ENCODE results near the gene FMNL3. TPM values are rescaled to one million over a fixed set of nuclear protein-coding genes. Genes with fewer than 3 reads are reported as not detected.
A peak's percentile ranks its signal among the peaks of the same experiment; 100 is the strongest.
"Not testable (repeated sequence)": the region's sequence is repeated elsewhere in the genome, so short reads cannot be mapped to it uniquely, and the experiment has no call there.

Gene FMNL3
- total and polyA plus RNA-seq, 5 donors from 2014 or later: 3.8 to 21.4 (median 6.0) TPM

- DNase-seq (no peak), ATAC-seq (ENCODE audit: low read depth in 2 of 2) (no peak)
- Histone ChIP-seq H3K4me3 (ENCODE audit: low read depth, low read length) (no peak overlapping the region), H3K27ac (ENCODE audit: insufficient read depth, low read length, poor library complexity, severe bottlenecking) (no peak overlapping the region), H3K4me1 (ENCODE audit: control insufficient read depth, insufficient read depth, low read length, poor library complexity, severe bottlenecking) (no peaks in the 10 kb centered on the region), H3K27me3 (ENCODE audit: control insufficient read depth, insufficient read depth, low read length) (peaks cover 17% of the 10 kb centered on the region), H3K9me3 (ENCODE audit: control insufficient read depth in 2 of 2, low read length in 2 of 2) (no peaks in the 10 kb centered on the region), H3K36me3 (ENCODE audit: control insufficient read depth, insufficient read depth, low read length) (no peaks in the 10 kb centered on the region)
- Mint-ChIP-seq H3K27me3 (peaks cover 40% of the 10 kb centered on the region), H3K4me3 (no peak overlapping the region), H3K36me3 (no peaks in the 10 kb centered on the region), H3K27ac (no peak overlapping the region), H3K9me3 (peaks cover 0 to 2% (median 0%) of the 10 kb centered on the region in 7 donors), H3K4me1 (no peaks in the 10 kb centered on the region)
Observed at GRCh38 chr12:49728446-49728845, 21.2 kb upstream of the FMNL3 start.

DNA sequence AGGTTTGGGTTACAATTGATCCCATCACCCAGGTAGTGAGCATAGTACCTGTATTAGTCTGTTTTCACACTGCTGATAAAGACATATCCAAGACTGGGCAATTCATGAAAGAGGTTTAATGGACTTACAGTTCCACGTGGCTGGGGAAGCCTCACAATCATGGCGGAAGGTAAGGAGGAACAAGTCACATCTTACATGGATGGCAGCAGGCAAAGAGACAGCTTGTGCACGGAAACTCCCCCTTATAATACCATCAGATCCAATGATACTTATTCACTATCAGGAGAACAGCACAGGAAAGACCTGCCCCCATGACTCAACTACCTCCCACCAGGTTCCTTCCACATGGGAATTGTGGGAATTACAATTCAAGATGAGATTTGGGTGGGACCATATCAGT, 14.2 kb upstream of the FMNL3 start:
- not testable (repeated sequence) for H3K4me1 ChIP-seq (ENCODE audit: control insufficient read depth, insufficient read depth, low read length, poor library complexity, severe bottlenecking); H3K36me3 ChIP-seq (ENCODE audit: control insufficient read depth, insufficient read depth, low read length); H3K36me3 Mint-ChIP-seq; ATAC-seq (ENCODE audit: low read depth in 2 of 2); H3K27ac Mint-ChIP-seq; H3K4me3 ChIP-seq (ENCODE audit: low read depth, low read length); H3K27ac ChIP-seq (ENCODE audit: insufficient read depth, low read length, poor library complexity, severe bottlenecking); DNase-seq; H3K9me3 Mint-ChIP-seq; H3K4me1 Mint-ChIP-seq; H3K27me3 ChIP-seq (ENCODE audit: control insufficient read depth, insufficient read depth, low read length); H3K9me3 ChIP-seq (ENCODE audit: control insufficient read depth in 2 of 2, low read length in 2 of 2); H3K4me3 Mint-ChIP-seq
- peaks cover 32% of the 10 kb centered on the region for H3K27me3 Mint-ChIP-seq

DNA sequence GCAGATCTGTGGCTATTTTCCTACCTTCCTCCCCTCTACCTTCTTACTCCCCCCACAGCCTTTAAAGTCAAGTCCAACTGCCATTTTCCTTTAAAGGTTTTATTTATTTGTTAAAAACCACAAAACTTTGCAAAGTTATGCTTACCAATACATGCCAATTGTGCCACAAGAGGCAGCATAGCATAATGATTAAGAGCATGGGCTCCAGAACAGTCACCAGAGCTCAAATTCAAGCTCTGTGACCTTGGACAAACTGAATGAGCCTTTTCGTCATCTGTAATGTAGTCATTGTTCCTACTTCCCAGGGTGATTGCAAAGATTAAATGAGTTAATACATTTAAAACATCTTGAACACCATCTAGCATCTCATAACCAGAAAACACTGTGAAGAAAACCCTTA, 13.0 kb upstream of the FMNL3 start:
- Mint-ChIP-seq H3K27ac (no peak overlapping the region), H3K4me1 (no peaks in the 10 kb centered on the region), H3K4me3 (no peak overlapping the region), H3K9me3 (peaks cover 0 to 2% (median 0%) of the 10 kb centered on the region in 7 donors), H3K27me3 (peaks cover 26% of the 10 kb centered on the region), H3K36me3 (no peaks in the 10 kb centered on the region)
- H3K27ac ChIP-seq (ENCODE audit: insufficient read depth, low read length, poor library complexity, severe bottlenecking): no peak overlapping the region
- H3K4me1 ChIP-seq (ENCODE audit: control insufficient read depth, insufficient read depth, low read length, poor library complexity, severe bottlenecking): no peaks in the 10 kb centered on the region
- ATAC-seq (ENCODE audit: low read depth in 2 of 2) (peak in 1 of 2 donors; percentile 34), DNase-seq (peak in 1 of 3 donors; percentile 24)
- no peak overlapping the region for H3K4me3 ChIP-seq (ENCODE audit: low read depth, low read length)
- H3K36me3 ChIP-seq (ENCODE audit: control insufficient read depth, insufficient read depth, low read length): no peaks in the 10 kb centered on the region
- H3K27me3 ChIP-seq (ENCODE audit: control insufficient read depth, insufficient read depth, low read length): peaks cover 7% of the 10 kb centered on the region
- no peaks in the 10 kb centered on the region for H3K9me3 ChIP-seq (ENCODE audit: control insufficient read depth in 2 of 2, low read length in 2 of 2)

DNA sequence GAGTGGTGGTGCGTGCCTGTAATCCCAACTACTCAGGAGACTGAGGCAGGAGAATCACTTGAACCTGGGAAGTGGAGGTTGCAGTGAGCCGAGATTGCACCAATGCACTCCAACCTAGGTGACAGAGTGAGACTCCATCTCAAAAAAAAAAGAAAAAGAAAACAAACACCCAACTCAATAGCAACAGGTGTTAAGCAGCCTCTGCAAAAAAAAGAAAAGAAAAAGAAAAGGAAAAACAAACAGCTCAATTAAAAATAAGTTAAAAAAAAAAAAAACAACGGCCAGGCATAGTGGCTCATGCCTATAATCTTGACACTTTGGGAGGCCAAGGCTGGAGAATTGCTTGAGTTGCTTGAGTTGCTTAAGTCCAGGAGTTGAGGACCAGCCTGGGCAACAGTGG, 10.6 kb upstream of the FMNL3 start:
- DNase-seq; H3K9me3 Mint-ChIP-seq; ATAC-seq (ENCODE audit: low read depth in 2 of 2); H3K27ac ChIP-seq (ENCODE audit: insufficient read depth, low read length, poor library complexity, severe bottlenecking); H3K4me1 Mint-ChIP-seq; H3K4me3 ChIP-seq (ENCODE audit: low read depth, low read length); H3K36me3 Mint-ChIP-seq; H3K27me3 ChIP-seq (ENCODE audit: control insufficient read depth, insufficient read depth, low read length); H3K4me1 ChIP-seq (ENCODE audit: control insufficient read depth, insufficient read depth, low read length, poor library complexity, severe bottlenecking); H3K9me3 ChIP-seq (ENCODE audit: control insufficient read depth in 2 of 2, low read length in 2 of 2); H3K36me3 ChIP-seq (ENCODE audit: control insufficient read depth, insufficient read depth, low read length); H3K4me3 Mint-ChIP-seq; H3K27ac Mint-ChIP-seq: not testable (repeated sequence)
- H3K27me3 Mint-ChIP-seq: peaks cover 28% of the 10 kb centered on the region

- no peak overlapping the region for H3K4me3 ChIP-seq (ENCODE audit: low read depth, low read length)
- no peak overlapping the region for H3K4me3 Mint-ChIP-seq
- no peaks in the 10 kb centered on the region for H3K36me3 Mint-ChIP-seq
- H3K9me3 ChIP-seq (ENCODE audit: control insufficient read depth in 2 of 2, low read length in 2 of 2): no peaks in the 10 kb centered on the region
- peaks cover 28% of the 10 kb centered on the region for H3K27me3 Mint-ChIP-seq
- ATAC-seq (ENCODE audit: low read depth in 2 of 2) (no peak), DNase-seq (no peak)
- no peaks in the 10 kb centered on the region for H3K4me1 Mint-ChIP-seq
- no peaks in the 10 kb centered on the region for H3K4me1 ChIP-seq (ENCODE audit: control insufficient read depth, insufficient read depth, low read length, poor library complexity, severe bottlenecking)
- H3K27ac ChIP-seq (ENCODE audit: insufficient read depth, low read length, poor library complexity, severe bottlenecking): no peak overlapping the region
- peaks cover 0 to 2% (median 0%) of the 10 kb centered on the region in 7 donors for H3K9me3 Mint-ChIP-seq
- peaks cover 11% of the 10 kb centered on the region for H3K27me3 ChIP-seq (ENCODE audit: control insufficient read depth, insufficient read depth, low read length)
- H3K27ac Mint-ChIP-seq: no peak overlapping the region
- H3K36me3 ChIP-seq (ENCODE audit: control insufficient read depth, insufficient read depth, low read length): no peaks in the 10 kb centered on the region
Observed at GRCh38 chr12:49716553-49716952, 9.3 kb upstream of the FMNL3 start.

GRCh38 chr12:49713952-49714351, 6.7 kb upstream of the FMNL3 start:
- H3K27ac ChIP-seq (ENCODE audit: insufficient read depth, low read length, poor library complexity, severe bottlenecking); H3K4me3 Mint-ChIP-seq; H3K9me3 Mint-ChIP-seq; H3K36me3 ChIP-seq (ENCODE audit: control insufficient read depth, insufficient read depth, low read length); H3K27ac Mint-ChIP-seq; H3K4me1 ChIP-seq (ENCODE audit: control insufficient read depth, insufficient read depth, low read length, poor library complexity, severe bottlenecking); ATAC-seq (ENCODE audit: low read depth in 2 of 2); H3K4me1 Mint-ChIP-seq; DNase-seq; H3K4me3 ChIP-seq (ENCODE audit: low read depth, low read length); H3K9me3 ChIP-seq (ENCODE audit: control insufficient read depth in 2 of 2, low read length in 2 of 2); H3K36me3 Mint-ChIP-seq: not testable (repeated sequence)
- peaks cover 29% of the 10 kb centered on the region for H3K27me3 Mint-ChIP-seq
- peaks cover 23% of the 10 kb centered on the region for H3K27me3 ChIP-seq (ENCODE audit: control insufficient read depth, insufficient read depth, low read length)

- H3K27me3 ChIP-seq (ENCODE audit: control insufficient read depth, insufficient read depth, low read length): peaks cover 18% of the 10 kb centered on the region
- peaks cover 28% of the 10 kb centered on the region for H3K4me1 ChIP-seq (ENCODE audit: control insufficient read depth, insufficient read depth, low read length, poor library complexity, severe bottlenecking)
- no peak overlapping the region for H3K4me3 ChIP-seq (ENCODE audit: low read depth, low read length)
- no peaks in the 10 kb centered on the region for H3K9me3 ChIP-seq (ENCODE audit: control insufficient read depth in 2 of 2, low read length in 2 of 2)
- peak overlapping the region in 1 of 4 donors; percentile 30 for H3K4me3 Mint-ChIP-seq
- peaks cover 18% of the 10 kb centered on the region for H3K27me3 Mint-ChIP-seq
- H3K27ac ChIP-seq (ENCODE audit: insufficient read depth, low read length, poor library complexity, severe bottlenecking): no peak overlapping the region
- H3K36me3 Mint-ChIP-seq: no peaks in the 10 kb centered on the region
- H3K4me1 Mint-ChIP-seq: peaks cover 7 to 30% (median 24%) of the 10 kb centered on the region in 4 donors
- no peaks in the 10 kb centered on the region for H3K36me3 ChIP-seq (ENCODE audit: control insufficient read depth, insufficient read depth, low read length)
- ATAC-seq (ENCODE audit: low read depth in 2 of 2) (no peak), DNase-seq (no peak)
- H3K27ac Mint-ChIP-seq: no peak overlapping the region
- peaks cover 0 to under 1% (median 0%) of the 10 kb centered on the region in 7 donors for H3K9me3 Mint-ChIP-seq
Observed at GRCh38 chr12:49708851-49709250, 1.6 kb upstream of the FMNL3 start.

GRCh38 chr12:49707812-49708147, 575 bp upstream of the FMNL3 start:
- no peak for DNase-seq
- H3K36me3 Mint-ChIP-seq: no peaks in the 10 kb centered on the region
- peaks cover 38% of the 10 kb centered on the region for H3K4me1 ChIP-seq (ENCODE audit: control insufficient read depth, insufficient read depth, low read length, poor library complexity, severe bottlenecking)
- H3K27me3 ChIP-seq (ENCODE audit: control insufficient read depth, insufficient read depth, low read length): peaks cover 18% of the 10 kb centered on the region
- no peak overlapping the region for H3K27ac ChIP-seq (ENCODE audit: insufficient read depth, low read length, poor library complexity, severe bottlenecking)
- H3K9me3 ChIP-seq (ENCODE audit: control insufficient read depth in 2 of 2, low read length in 2 of 2): no peaks in the 10 kb centered on the region
- peaks cover 7 to 41% (median 35%) of the 10 kb centered on the region in 4 donors for H3K4me1 Mint-ChIP-seq
- H3K9me3 Mint-ChIP-seq: no peaks in the 10 kb centered on the region
- H3K36me3 ChIP-seq (ENCODE audit: control insufficient read depth, insufficient read depth, low read length): no peaks in the 10 kb centered on the region
- H3K27me3 Mint-ChIP-seq: peaks cover 15% of the 10 kb centered on the region
- ATAC-seq (ENCODE audit: low read depth in 2 of 2): no peak
- peak overlapping the region; percentile 12 for H3K4me3 ChIP-seq (ENCODE audit: low read depth, low read length)
- H3K4me3 Mint-ChIP-seq: peak overlapping the region; percentile 64 to 83 (median 71)
- H3K27ac Mint-ChIP-seq: peak overlapping the region; percentile 50 to 97 (median 92)

Measured in CD4-positive, CD25-positive, alpha-beta regulatory T cell (primary cell).